Measurements from ENCODE around the gene HMCES.
"Not testable (repeated sequence)": the region's sequence is repeated elsewhere in the genome, so short reads cannot be mapped to it uniquely, and the experiment has no call there.

The HMCES gene

DNA sequence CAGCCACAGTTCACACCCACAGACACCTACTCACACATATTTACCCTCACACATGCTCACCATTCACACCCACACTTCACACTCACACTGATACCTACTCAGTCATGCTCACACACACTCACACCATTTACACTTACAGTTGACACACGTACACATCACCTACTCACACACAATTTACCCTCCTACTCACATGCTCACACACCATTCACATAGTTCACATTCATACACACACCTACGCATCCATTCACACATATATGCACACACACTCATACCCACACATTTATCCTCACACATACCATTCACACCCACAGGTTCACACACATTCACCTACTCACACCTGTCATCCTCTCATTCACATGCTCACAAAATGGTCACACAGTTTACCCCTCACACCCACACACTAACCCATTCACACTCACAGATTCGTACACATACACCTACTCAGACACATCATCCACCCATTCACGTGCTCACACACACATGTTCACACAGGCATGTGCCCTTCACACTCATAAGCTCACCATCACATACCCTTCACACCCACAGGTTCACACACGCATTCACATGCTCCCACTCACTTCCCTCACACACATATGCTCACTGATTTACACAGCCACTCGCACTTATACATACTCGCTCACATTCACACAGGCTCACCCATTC lies 42.3 kb downstream of the HMCES start:
- DNase-seq (ENCODE audit: low spot score) = no peak

DNA sequence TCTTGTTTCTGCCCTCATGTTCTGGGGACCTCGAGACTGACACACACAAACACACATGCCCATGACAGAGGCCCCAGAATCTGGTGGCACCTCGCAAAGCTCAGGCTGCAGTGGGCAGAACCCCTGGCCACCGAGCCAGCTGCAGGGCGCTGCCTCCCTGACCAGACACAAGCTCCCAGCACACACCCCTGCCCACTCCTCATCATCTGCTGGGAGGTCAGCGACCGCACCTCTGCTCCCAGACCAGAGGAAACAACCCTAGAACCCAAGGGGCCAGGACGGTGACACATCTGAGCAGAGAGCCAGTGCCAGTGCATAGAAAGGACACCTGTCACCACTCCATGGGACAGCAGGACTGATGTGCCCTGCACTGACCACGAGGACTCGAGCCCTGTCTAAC lies 43.2 kb downstream of the HMCES start:
- DNase-seq (ENCODE audit: low spot score) = no peak

GRCh38 chr3:129323651-129324294 lies 45.1 kb downstream of the HMCES start:
- no peak for DNase-seq (ENCODE audit: low spot score)

- no peak for DNase-seq (ENCODE audit: low spot score)
Observed at GRCh38 chr3:129324855-129325254, 46.2 kb downstream of the HMCES start.

DNA sequence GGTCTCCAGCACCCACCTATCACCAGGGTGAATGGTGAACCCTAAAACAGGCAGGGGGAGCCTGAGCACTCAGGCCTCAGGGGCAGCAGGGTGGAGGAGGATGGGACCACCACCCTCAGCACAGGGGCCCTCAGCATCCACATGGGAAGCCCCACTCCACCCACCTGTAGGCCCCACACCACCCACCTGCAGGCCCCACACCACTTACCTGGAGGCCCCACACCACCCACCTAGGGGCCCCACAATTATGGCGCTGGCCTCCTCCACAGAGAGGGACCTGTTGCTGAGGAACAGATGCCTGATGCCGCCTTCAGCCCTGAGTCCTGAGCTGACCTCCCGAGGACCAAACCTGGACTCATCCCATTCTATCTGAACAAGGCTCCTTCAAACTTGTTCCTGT lies 46.7 kb downstream of the HMCES start:
- DNase-seq (ENCODE audit: low spot score) = no peak

DNA sequence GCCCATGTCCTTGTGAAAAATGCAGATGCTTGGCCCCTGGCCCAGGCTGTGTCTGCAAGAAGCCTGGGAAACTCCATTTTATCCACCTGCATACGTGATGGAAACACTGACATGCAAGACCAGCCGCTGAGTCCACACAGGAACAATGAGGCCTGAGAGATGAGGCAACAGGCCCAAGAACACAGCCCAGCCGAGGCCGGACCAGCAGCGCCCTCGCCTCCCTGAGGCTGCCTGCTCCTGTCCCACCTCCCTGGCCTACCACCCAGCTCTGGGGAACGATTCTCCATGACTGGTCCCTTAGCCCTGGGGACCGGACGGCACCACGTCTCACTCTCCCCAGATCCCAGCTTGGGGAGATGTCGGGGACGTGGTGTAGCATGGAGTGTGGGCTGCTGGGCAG lies 47.5 kb downstream of the HMCES start:
- DNase-seq (ENCODE audit: low spot score) = no peak

- DNase-seq (ENCODE audit: low spot score) = no peak
Observed at GRCh38 chr3:129326595-129326994, 47.9 kb downstream of the HMCES start.

DNA sequence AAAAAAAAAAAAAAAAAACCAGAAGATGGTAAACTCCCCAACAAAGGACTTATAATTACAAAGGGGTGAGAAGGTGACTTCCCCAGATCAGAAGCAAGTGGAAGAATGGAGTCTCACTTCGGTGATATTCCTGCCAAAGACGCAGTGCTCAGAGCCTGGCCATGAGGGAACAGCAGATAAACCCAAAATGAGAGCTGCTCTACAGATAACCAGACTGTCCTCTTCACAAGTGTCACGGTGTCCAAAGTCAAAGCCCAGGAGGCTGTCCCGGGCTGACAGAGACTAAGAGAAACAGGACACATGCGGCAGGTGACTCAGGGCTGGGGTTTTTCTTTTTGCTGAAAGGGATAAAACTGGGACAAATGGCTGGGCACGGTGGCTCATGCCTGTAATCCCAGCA lies 48.8 kb downstream of the HMCES start:
- no peak for DNase-seq (ENCODE audit: low spot score)

DNA sequence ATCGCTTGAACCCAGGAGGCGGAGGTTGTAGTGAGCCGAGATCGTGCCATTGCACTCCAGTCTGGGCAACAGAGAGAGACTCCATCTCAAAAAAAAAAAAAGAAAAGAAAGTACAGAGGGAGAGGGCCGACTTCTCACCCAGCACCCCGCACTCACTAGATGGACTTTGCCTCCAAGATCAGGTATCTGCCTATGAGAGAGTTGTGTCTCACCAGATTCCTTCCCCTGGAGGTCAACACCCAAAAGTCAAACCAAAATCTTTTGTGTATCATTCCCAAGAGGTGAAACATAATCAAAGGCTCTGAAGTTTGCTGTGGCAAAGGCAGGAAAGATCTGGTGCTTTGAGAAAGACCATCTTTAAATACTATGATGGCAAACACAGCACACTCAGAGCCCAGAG lies 51.2 kb downstream of the HMCES start:
- DNase-seq (ENCODE audit: low spot score) = no peak

- DNase-seq (ENCODE audit: low spot score) = no peak
Observed at GRCh38 chr3:129330409-129330808, 51.7 kb downstream of the HMCES start.

DNA sequence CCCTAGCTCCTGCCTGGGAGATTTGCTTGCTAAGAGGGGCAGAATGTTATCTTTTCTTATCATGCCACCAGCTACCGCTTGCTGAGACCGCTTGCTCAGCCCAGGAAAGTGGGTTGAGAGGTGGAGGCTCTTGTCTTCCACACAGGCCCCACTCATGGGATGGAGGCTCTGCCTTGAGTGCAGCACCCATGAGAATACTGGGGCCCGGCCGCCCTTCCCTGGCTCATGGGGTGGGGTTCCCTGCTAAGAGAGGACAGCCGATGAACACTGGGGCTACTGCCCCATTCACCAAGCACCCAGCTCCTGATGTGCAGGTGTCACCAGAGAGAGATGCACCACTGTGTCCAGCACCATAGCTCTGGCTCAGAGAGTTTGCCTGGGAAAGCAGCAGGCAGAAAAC lies 55.2 kb downstream of the HMCES start:
- DNase-seq (ENCODE audit: low spot score) = no peak

DNA sequence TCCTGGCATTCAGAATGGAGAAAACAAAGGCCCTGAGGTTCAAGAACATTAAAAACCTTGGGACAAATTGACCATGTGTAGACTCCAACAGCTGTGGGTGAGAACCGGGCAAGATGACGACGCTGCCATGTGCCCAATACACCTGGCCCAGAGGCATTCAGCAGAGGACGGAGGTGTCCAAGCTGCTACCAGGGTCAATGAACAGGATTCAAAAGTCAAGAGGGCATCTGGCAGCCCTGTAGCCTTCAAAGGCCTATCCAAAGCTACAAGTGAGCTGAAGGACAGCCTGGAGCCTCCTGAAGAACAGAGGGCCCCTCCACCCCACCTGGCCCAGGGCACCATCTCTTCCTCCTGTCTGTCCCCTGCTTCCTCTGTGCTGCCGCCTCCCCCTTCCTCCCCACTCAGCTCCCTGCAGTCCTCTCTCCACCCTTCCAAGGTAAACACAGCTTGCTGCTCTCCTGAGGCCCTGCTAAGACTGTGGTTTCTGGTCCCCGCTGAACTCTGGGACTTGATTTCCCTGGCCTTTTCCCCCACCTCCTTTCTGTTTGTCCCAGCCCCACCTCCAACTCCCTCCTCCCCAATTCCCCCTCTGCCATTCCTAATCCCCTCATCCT lies 57.5 kb downstream of the HMCES start:
- no peak for DNase-seq (ENCODE audit: low spot score)

- DNase-seq (ENCODE audit: low spot score) = not testable (repeated sequence)
Observed at GRCh38 chr3:129337719-129338118, 59.0 kb downstream of the HMCES start.

DNA sequence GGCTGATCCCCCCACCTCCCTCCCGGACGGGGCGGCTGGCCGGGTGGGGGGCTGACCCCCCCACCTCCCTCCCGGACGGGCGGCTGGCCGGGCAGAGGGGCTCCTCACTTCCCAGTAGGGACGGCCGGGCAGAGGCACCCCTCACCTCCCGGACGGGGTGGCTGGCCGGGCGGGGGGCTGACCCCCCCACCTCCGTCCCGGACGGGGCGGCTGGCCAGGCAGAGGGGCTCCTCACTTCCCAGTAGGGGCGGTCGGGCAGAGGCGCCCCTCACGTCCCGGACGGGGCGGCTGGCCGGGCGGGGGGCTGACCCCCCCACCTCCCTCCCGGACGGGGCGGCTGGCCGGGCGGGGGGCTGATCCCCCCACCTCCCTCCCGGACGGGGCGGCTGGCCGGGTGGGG lies 60.5 kb downstream of the HMCES start:
- DNase-seq (ENCODE audit: low spot score) = not testable (repeated sequence)

- not testable (repeated sequence) for DNase-seq (ENCODE audit: low spot score)
Observed at GRCh38 chr3:129339833-129340232, 61.2 kb downstream of the HMCES start.

DNA sequence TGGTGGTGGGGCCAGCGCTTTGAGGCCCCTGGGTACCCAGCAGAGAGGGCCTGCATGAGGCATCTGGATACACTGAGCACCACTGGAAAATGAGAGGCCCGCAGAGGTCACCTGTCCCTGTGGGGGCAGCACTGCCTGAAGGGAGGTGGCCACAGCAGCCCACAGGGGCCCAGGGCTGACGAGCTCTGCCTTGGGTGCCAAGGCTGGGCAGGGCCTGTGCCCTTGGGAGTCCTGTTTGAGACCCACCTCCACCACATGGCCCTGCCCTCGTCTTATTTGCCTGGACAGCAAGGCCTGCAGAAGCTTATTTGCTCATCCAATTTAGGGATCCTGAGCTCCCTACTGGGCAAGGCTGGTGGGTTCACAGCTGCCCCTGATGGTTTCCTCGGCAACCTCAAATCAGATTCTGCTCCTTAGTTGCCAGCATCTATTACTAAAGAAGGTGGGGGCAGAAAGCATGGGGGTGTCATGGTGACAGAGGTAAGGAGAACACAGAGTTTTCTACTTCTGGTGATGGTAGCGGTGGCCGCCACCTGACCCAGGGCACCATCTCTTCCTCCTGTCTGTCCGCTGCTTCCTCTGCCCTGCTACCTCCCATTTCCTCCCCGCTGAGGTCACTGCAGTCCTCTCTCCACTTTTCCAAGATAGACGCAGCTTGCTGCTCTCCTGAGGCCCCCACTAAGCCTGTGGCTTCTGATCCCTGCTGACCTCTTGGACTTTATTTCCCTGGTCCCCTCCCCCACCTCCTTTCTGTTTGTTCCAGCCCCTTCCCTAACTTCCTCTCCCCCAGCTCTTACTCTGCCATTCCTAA lies 62.9 kb downstream of the HMCES start:
- no peak for DNase-seq (ENCODE audit: low spot score)

- no peak for DNase-seq (ENCODE audit: low spot score)
Observed at GRCh38 chr3:129343643-129344360, 65.1 kb downstream of the HMCES start.

GRCh38 chr3:129344540-129345220 lies 66.0 kb downstream of the HMCES start:
- no peak for DNase-seq (ENCODE audit: low spot score)

DNA sequence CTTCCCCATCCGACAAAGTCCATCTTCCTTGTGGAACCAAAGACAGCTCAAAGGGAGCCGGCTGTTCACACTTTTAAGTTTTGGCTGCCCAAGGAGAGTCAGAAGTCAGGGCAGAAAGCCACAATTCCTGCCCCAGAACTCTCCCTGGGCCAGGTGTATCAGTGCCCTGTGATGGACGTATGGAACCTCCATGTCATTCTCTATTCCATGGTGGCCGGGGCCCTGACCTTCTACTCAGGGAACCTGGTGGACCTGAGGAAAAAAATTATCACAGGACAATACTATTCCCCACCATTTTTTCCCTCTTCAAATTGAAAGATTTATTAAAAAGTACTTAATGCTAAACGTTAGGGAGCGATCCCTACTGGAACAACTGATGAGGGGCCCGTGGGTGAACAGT lies 66.6 kb downstream of the HMCES start:
- no peak for DNase-seq (ENCODE audit: low spot score)

DNA sequence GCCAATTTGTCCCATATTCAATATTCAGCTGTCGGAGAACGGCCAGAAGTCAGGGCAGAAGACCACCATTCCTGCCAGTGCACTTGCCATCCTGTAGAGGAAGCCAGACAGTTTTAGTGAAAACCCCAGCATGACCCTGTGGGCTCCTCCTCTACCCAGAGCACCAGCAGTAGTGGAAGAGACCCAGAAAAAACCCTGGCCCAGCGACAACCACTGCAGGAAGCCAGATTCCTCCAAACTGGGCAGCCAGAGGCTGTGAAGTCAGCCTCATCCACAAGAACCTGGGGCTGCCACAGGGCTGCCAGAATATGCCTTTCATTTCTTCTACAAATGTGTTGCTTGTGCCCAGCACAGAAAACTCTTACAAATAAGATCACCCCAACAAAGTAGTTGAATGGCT lies 67.3 kb downstream of the HMCES start:
- DNase-seq (ENCODE audit: low spot score) = no peak

GRCh38 chr3:129346695-129347457 lies 68.2 kb downstream of the HMCES start:
- DNase-seq (ENCODE audit: low spot score) = no peak
